Measurements from ENCODE around the gene EGFLAM.

The EGFLAM gene

GRCh38 chr5:38267372-38267771, 9.0 kb downstream of the EGFLAM start:
- DNase-seq = no peak

- no peak for DNase-seq
Observed at GRCh38 chr5:38273626-38274025, 15.3 kb downstream of the EGFLAM start.

- DNase-seq = no peak
Observed at GRCh38 chr5:38274370-38274769, 16.0 kb downstream of the EGFLAM start.

GRCh38 chr5:38284384-38284783, 26.0 kb downstream of the EGFLAM start:
- no peak for DNase-seq

- DNase-seq = no peak
Observed at GRCh38 chr5:38285226-38285625, 26.9 kb downstream of the EGFLAM start.

- DNase-seq = no peak
Observed at GRCh38 chr5:38286002-38286401, 27.6 kb downstream of the EGFLAM start.

GRCh38 chr5:38287124-38287523, 28.8 kb downstream of the EGFLAM start:
- no peak for DNase-seq

GRCh38 chr5:38289457-38289856, 31.1 kb downstream of the EGFLAM start:
- no peak for DNase-seq

GRCh38 chr5:38290028-38290653, 31.8 kb downstream of the EGFLAM start:
- DNase-seq = no peak

GRCh38 chr5:38291355-38291754, 33.0 kb downstream of the EGFLAM start:
- DNase-seq = no peak

- DNase-seq = no peak
Observed at GRCh38 chr5:38292228-38292627, 33.9 kb downstream of the EGFLAM start.

GRCh38 chr5:38295751-38296150, 37.4 kb downstream of the EGFLAM start:
- DNase-seq = no peak

- no peak for DNase-seq
Observed at GRCh38 chr5:38297830-38298608, 39.7 kb downstream of the EGFLAM start.

GRCh38 chr5:38299585-38299984, 41.2 kb downstream of the EGFLAM start:
- DNase-seq = no peak

GRCh38 chr5:38305148-38305547, 46.8 kb downstream of the EGFLAM start:
- no peak for DNase-seq

GRCh38 chr5:38307845-38308244, 49.5 kb downstream of the EGFLAM start:
- no peak for DNase-seq

GRCh38 chr5:38316544-38317224, 58.3 kb downstream of the EGFLAM start:
- DNase-seq = no peak

GRCh38 chr5:38317868-38318267, 59.5 kb downstream of the EGFLAM start:
- DNase-seq = no peak

GRCh38 chr5:38319491-38319890, 61.1 kb downstream of the EGFLAM start:
- DNase-seq = no peak

GRCh38 chr5:38321978-38322377, 63.6 kb downstream of the EGFLAM start:
- no peak for DNase-seq

- no peak for DNase-seq
Observed at GRCh38 chr5:38323645-38324295, 65.4 kb downstream of the EGFLAM start.

- DNase-seq = no peak
Observed at GRCh38 chr5:38329132-38329715, 70.9 kb downstream of the EGFLAM start.

GRCh38 chr5:38330207-38330606, 71.8 kb downstream of the EGFLAM start:
- DNase-seq = no peak
